ENCODE results near the gene ALK. TPM values are rescaled to one million over a fixed set of nuclear protein-coding genes. Genes with fewer than 3 reads are reported as not detected.

The ALK gene
- total RNA-seq, 1 donor from 2014 or later, result not detected

- H3K36me3 ChIP-seq, result no peaks in the 10 kb centered on the region
- no peak for TF ChIP-seq CTCF (IDR thresholded peaks at IDR 0.05)
- H3K4me1 ChIP-seq, result no peaks in the 10 kb centered on the region
- no peaks in the 10 kb centered on the region for H3K27me3 ChIP-seq
- H3K9me3 ChIP-seq, result no peaks in the 10 kb centered on the region
- intact Hi-C loops (cut with DNase I), result no loop called here
- H3K4me3 ChIP-seq, result no peak overlapping the region
- DNase-seq (ENCODE audit: low spot score in 2 of 2), result no peak
- H3K27ac ChIP-seq, result no peak overlapping the region
Measured at GRCh38 chr2:29449499-29449898, 471.9 kb downstream of the ALK start.

GRCh38 chr2:29448096-29448688, 473.2 kb downstream of the ALK start:
- no peak for TF ChIP-seq CTCF (IDR thresholded peaks at IDR 0.05)
- intact Hi-C loops (cut with DNase I), result no loop called here
- no peaks in the 10 kb centered on the region for H3K36me3 ChIP-seq
- H3K4me3 ChIP-seq, result no peak overlapping the region
- H3K27me3 ChIP-seq, result no peaks in the 10 kb centered on the region
- no peaks in the 10 kb centered on the region for H3K9me3 ChIP-seq
- no peak for DNase-seq (ENCODE audit: low spot score in 2 of 2)
- H3K4me1 ChIP-seq, result no peaks in the 10 kb centered on the region
- no peak overlapping the region for H3K27ac ChIP-seq

- H3K36me3 ChIP-seq, result no peaks in the 10 kb centered on the region
- H3K27ac ChIP-seq, result no peak overlapping the region
- no peak for DNase-seq (ENCODE audit: low spot score in 2 of 2)
- intact Hi-C loops (cut with DNase I), result no loop called here
- no peaks in the 10 kb centered on the region for H3K4me1 ChIP-seq
- H3K9me3 ChIP-seq, result no peaks in the 10 kb centered on the region
- no peak for TF ChIP-seq CTCF (IDR thresholded peaks at IDR 0.05)
- H3K4me3 ChIP-seq, result no peak overlapping the region
- no peaks in the 10 kb centered on the region for H3K27me3 ChIP-seq
Measured at GRCh38 chr2:29447513-29447912, 473.9 kb downstream of the ALK start.

- Histone ChIP-seq H3K27me3 (no peaks in the 10 kb centered on the region), H3K4me1 (no peaks in the 10 kb centered on the region), H3K36me3 (no peaks in the 10 kb centered on the region), H3K27ac (no peak overlapping the region), H3K9me3 (no peaks in the 10 kb centered on the region), H3K4me3 (no peak overlapping the region)
- no peak for DNase-seq (ENCODE audit: low spot score in 2 of 2)
- intact Hi-C loops (cut with DNase I), result no loop called here
- TF ChIP-seq CTCF (IDR thresholded peaks at IDR 0.05), result no peak
Measured at GRCh38 chr2:29446847-29447246, 474.5 kb downstream of the ALK start.

- no peak for TF ChIP-seq CTCF (IDR thresholded peaks at IDR 0.05)
Measured at GRCh38 chr2:29444150-29444549, 477.2 kb downstream of the ALK start.

GRCh38 chr2:29443627-29444026, 477.8 kb downstream of the ALK start:
- no peaks in the 10 kb centered on the region for H3K9me3 ChIP-seq
- H3K4me1 ChIP-seq, result no peaks in the 10 kb centered on the region
- intact Hi-C loops (cut with DNase I), result no loop called here
- no peaks in the 10 kb centered on the region for H3K36me3 ChIP-seq
- H3K4me3 ChIP-seq, result no peak overlapping the region
- H3K27ac ChIP-seq, result no peak overlapping the region
- H3K27me3 ChIP-seq, result no peaks in the 10 kb centered on the region
- no peak for DNase-seq (ENCODE audit: low spot score in 2 of 2)
- no peak for TF ChIP-seq CTCF (IDR thresholded peaks at IDR 0.05)

More at GRCh38 chr2:29444150-29444549, 477.2 kb downstream of the ALK start:
- intact Hi-C loops (cut with DNase I), result no loop called here
- H3K27ac ChIP-seq, result no peak overlapping the region
- H3K27me3 ChIP-seq, result no peaks in the 10 kb centered on the region
- no peaks in the 10 kb centered on the region for H3K4me1 ChIP-seq
- H3K4me3 ChIP-seq, result no peak overlapping the region
- no peaks in the 10 kb centered on the region for H3K9me3 ChIP-seq
- no peaks in the 10 kb centered on the region for H3K36me3 ChIP-seq
- DNase-seq (ENCODE audit: low spot score in 2 of 2), result no peak
